ENCODE data around the gene URB2.
"Not testable (repeated sequence)": the region's sequence is repeated elsewhere in the genome, so short reads cannot be mapped to it uniquely, and the experiment has no call there.

The URB2 gene

GRCh38 chr1:229625915-229626831 lies at the start of gene URB2, which contains the start of gene TAF5L:
TSS of gene URB2 (plus strand) at chr1:229626247. CDS start at chr1:229627634, 1,387 bp downstream.
TSS of gene TAF5L (minus strand) at chr1:229626122. CDS start at chr1:229614482, 11,640 bp downstream.
- DNase-seq, result peak; percentile 85 to 87

- no peak for DNase-seq
These were observed 47.6 kb upstream of the URB2 start for GRCh38 chr1:229578168-229579058.

- DNase-seq, result no peak
These were observed 46.9 kb upstream of the URB2 start for GRCh38 chr1:229579059-229579673.

- DNase-seq, result no peak
These were observed 44.6 kb upstream of the URB2 start for GRCh38 chr1:229581485-229581884.

- no peak for DNase-seq
These were observed 43.9 kb upstream of the URB2 start for GRCh38 chr1:229582011-229582694.

GRCh38 chr1:229582715-229583114 lies 43.3 kb upstream of the URB2 start:
- no peak for DNase-seq

GRCh38 chr1:229585338-229585737 lies 40.7 kb upstream of the URB2 start:
- no peak for DNase-seq

GRCh38 chr1:229590119-229590518 lies 35.9 kb upstream of the URB2 start:
- no peak for DNase-seq

GRCh38 chr1:229593800-229594199 lies 32.2 kb upstream of the URB2 start:
- DNase-seq, result no peak

GRCh38 chr1:229594227-229595008 lies 31.6 kb upstream of the URB2 start:
- DNase-seq, result no peak

- not testable (repeated sequence) for DNase-seq
These were observed 30.2 kb upstream of the URB2 start for GRCh38 chr1:229595876-229596275.

GRCh38 chr1:229596925-229597699 lies 28.9 kb upstream of the URB2 start:
- DNase-seq, result no peak

GRCh38 chr1:229597877-229598276 lies 28.2 kb upstream of the URB2 start:
- DNase-seq, result no peak

GRCh38 chr1:229599218-229599954 lies 26.7 kb upstream of the URB2 start:
- DNase-seq, result no peak

- no peak for DNase-seq
These were observed 25.8 kb upstream of the URB2 start for GRCh38 chr1:229600229-229600628.

- DNase-seq, result no peak
These were observed 22.6 kb upstream of the URB2 start for GRCh38 chr1:229603371-229604005.

GRCh38 chr1:229607370-229607769 lies 18.7 kb upstream of the URB2 start:
- DNase-seq, result no peak

GRCh38 chr1:229608590-229608989 lies 17.5 kb upstream of the URB2 start:
- no peak for DNase-seq

GRCh38 chr1:229613938-229614337 lies 12.1 kb upstream of the URB2 start:
- DNase-seq, result no peak

GRCh38 chr1:229614701-229615100 lies 11.3 kb upstream of the URB2 start:
- DNase-seq, result no peak

Measured in CD4-positive, alpha-beta T cell treated with Interleukin-4 for 1 hour (primary cell).